Testis (tissue), 3 donors: Measurements from ENCODE around the gene TAP1. TPM values are rescaled to one million over a fixed set of nuclear protein-coding genes. Genes with fewer than 3 reads are reported as not detected.

ENCODE experiments used
- DNase-seq: peaks from one replicate; pipeline ENCODE4 v3.0.0-alpha.2; 2019
- H3K27ac ChIP-seq, 2 donors: fragments of 200-600 bp; sonication (generic); one replicate each; pipeline ENCODE4 v1.5.1; 2019
- H3K27me3 ChIP-seq: fragments of 200-600 bp; sonication (generic); one replicate; pipeline ENCODE4 v1.5.1; 2019
- H3K36me3 ChIP-seq: fragments of 200-600 bp; sonication (generic); one replicate; pipeline ENCODE4 v1.5.1; 2017; ENCODE audit warnings: low read depth; ENCODE audit errors: missing control alignments
- H3K4me1 ChIP-seq: fragments of 200-600 bp; sonication (generic); one replicate; pipeline ENCODE4 v1.5.1; 2019
- H3K4me3 ChIP-seq, 2 donors: fragments of 200-600 bp; sonication (generic); one replicate each; pipeline ENCODE4 v1.5.1; 2017 to 2019
- H3K9me3 ChIP-seq: fragments of 200-600 bp; sonication (generic); one replicate; pipeline ENCODE4 v1.5.1; 2017
- CTCF ChIP-seq, 3 experiments: fragments of 450-650 bp in 2 of 3; fragments of 200-600 bp in 1 of 3; sonication (generic) in 1 of 3; IDR thresholded peaks; one replicate each; pipeline ENCODE4 v1.5.1; 2016 to 2019; ENCODE audit warnings: antibody characterized with exemption in 3 of 3, mild to moderate bottlenecking in 2 of 3, moderate library complexity in 1 of 3
- POLR2A ChIP-seq: fragments of 450-650 bp; IDR thresholded peaks from one replicate; pipeline ENCODE4 v1.6.1; 2017; ENCODE audit warnings: antibody characterized with exemption, mild to moderate bottlenecking, moderate library complexity
- WGBS, 2 donors: methylation state at CpG; one replicate each; pipeline ENCODE4 v1.1.5; 2018; 5-methylcytosine and 5-hydroxymethylcytosine counted together
- intact Hi-C: fragments of 100-400 bp; cut with DNase I; formaldehyde crosslinking; loops from one replicate; pipeline ENCODE4 v1.15.1; 2023; ENCODE audit warnings: low total_unique reads
- polyA plus RNA-seq: library from polyadenylated mRNA; stranded (reverse); fragments of 350-450 nt; fragmentation: Illumina TruSeq; extraction: RNeasy Lipid Tissue Mini Kit (QIAGEN cat#74804); gene quantifications from one replicate; pipeline ENCODE4 v1.2.3, GENCODE V29; 2014; ENCODE audit warnings: low read depth, low replicate concordance; ENCODE audit not compliant: insufficient read depth
- total RNA-seq, 2 donors: library from RNA; depleted of rRNA; stranded (reverse); fragments of >200 nt; gene quantifications; one replicate each; pipeline ENCODE4 v1.2.3, GENCODE V29; 2016

Gene TAP1
- total and polyA plus RNA-seq, 3 donors from 2014 or later, result 45.6 to 58.8 (median 57.4) TPM

- intact Hi-C loops, result no loop called here
- no peaks in the 10 kb centered on the region for H3K36me3 ChIP-seq
- TF ChIP-seq CTCF (IDR thresholded peaks at IDR 0.05), result no peak
- TF ChIP-seq POLR2A, result no peak
- DNase-seq, result no peak
- H3K9me3 ChIP-seq, result no peaks in the 10 kb centered on the region
- H3K27ac ChIP-seq, result no peak overlapping the region
- WGBS, 2 donors, result 53 to 66% methylated on average over 3 of the region's 3 CpGs
- no peaks in the 10 kb centered on the region for H3K27me3 ChIP-seq
- no peak overlapping the region for H3K4me3 ChIP-seq
- no peaks in the 10 kb centered on the region for H3K4me1 ChIP-seq
These were observed 26.5 kb downstream of the TAP1 start for GRCh38 chr6:32827025-32827424.

- H3K27ac ChIP-seq, result no peak overlapping the region
- 48 to 57% methylated on average over 2 of the region's 2 CpGs for WGBS, 2 donors
- H3K4me1 ChIP-seq, result no peaks in the 10 kb centered on the region
- no peaks in the 10 kb centered on the region for H3K27me3 ChIP-seq
- no peaks in the 10 kb centered on the region for H3K9me3 ChIP-seq
- TF ChIP-seq CTCF (IDR thresholded peaks at IDR 0.05), result peak in 2 of 3 experiments; percentile 5 to 26
- TF ChIP-seq POLR2A, result no peak
- no peaks in the 10 kb centered on the region for H3K36me3 ChIP-seq
- intact Hi-C loops, result no loop called here
- DNase-seq, result no peak
- no peak overlapping the region for H3K4me3 ChIP-seq
These were observed 27.5 kb downstream of the TAP1 start for GRCh38 chr6:32825966-32826365.

- H3K27me3 ChIP-seq, result no peaks in the 10 kb centered on the region
- intact Hi-C loops, result no loop called here
- H3K36me3 ChIP-seq, result no peaks in the 10 kb centered on the region
- H3K9me3 ChIP-seq, result no peaks in the 10 kb centered on the region
- H3K4me3 ChIP-seq, result no peak overlapping the region
- no peak overlapping the region for H3K27ac ChIP-seq
- no peak for DNase-seq
- no peak for TF ChIP-seq CTCF (IDR thresholded peaks at IDR 0.05)
- no peak for TF ChIP-seq POLR2A
- peaks cover 7% of the 10 kb centered on the region for H3K4me1 ChIP-seq
- WGBS, 2 donors, result 63 to 70% methylated on average over 2 to 3 of the region's 3 CpGs
These were observed 33.8 kb downstream of the TAP1 start for GRCh38 chr6:32819729-32820128.

- 42 to 44% methylated on average over 2 of the region's 2 CpGs for WGBS, 2 donors
- no peak for TF ChIP-seq CTCF (IDR thresholded peaks at IDR 0.05)
- TF ChIP-seq POLR2A, result no peak
- no peak overlapping the region for H3K27ac ChIP-seq
- no peaks in the 10 kb centered on the region for H3K27me3 ChIP-seq
- no peaks in the 10 kb centered on the region for H3K9me3 ChIP-seq
- no peaks in the 10 kb centered on the region for H3K36me3 ChIP-seq
- no peak overlapping the region for H3K4me3 ChIP-seq
- DNase-seq, result no peak
- intact Hi-C loops, result no loop called here
- peaks cover 7% of the 10 kb centered on the region for H3K4me1 ChIP-seq
These were observed 34.6 kb downstream of the TAP1 start for GRCh38 chr6:32818867-32819266.

- no peak for TF ChIP-seq CTCF (IDR thresholded peaks at IDR 0.05)
- TF ChIP-seq POLR2A, result no peak
- 54 to 67% methylated on average over 3 of the region's 3 CpGs for WGBS, 2 donors
- no peak for DNase-seq
- Histone ChIP-seq H3K9me3 (no peaks in the 10 kb centered on the region), H3K4me3 (no peak within 1 kb of the TSS), H3K27ac (no peak within 1 kb of the TSS), H3K27me3 (no peaks in the 10 kb centered on the region), H3K4me1 (peaks cover 7% of the 10 kb centered on the region), H3K36me3 (no peaks in the 10 kb centered on the region)
- intact Hi-C loops, result no loop called here
These were observed 36.7 kb downstream of the TAP1 start, which contains the start of gene HLA-DOB for GRCh38 chr6:32816746-32817204. HLA-DOB (minus strand) TSS chr6:32817002; CDS start chr6:32816951, 51 bp downstream.
